Natural killer cell (primary cell): ENCODE measurements around the gene TAMM41. TPM values are rescaled to one million over a fixed set of nuclear protein-coding genes. Genes with fewer than 3 reads are reported as not detected.

Experiments used
- ATAC-seq, 3 donors: fragments of 150-1000 bp in 2 of 3; fragments of 200-7000 bp in 1 of 3; cut with Tn5 transposase; 1 replicate in 1 of 3; 2 replicates in 2 of 3; pipeline ENCODE4 v1.10.0; 2021; ENCODE audit warnings: mild to moderate bottlenecking in 2 of 3, moderate library complexity in 2 of 3
- DNase-seq, 2 donors: peaks; one replicate each; pipeline versions ENCODE4 v3.0.0 to v3.0.0-alpha.2; 2013 to 2021; ENCODE audit warnings: mixed read lengths in 1 of 2
- H3K27ac ChIP-seq: one replicate; pipeline ENCODE4 v1.5.1; 2013; ENCODE audit warnings: mild to moderate bottlenecking, low read length
- H3K27me3 ChIP-seq: one replicate; pipeline ENCODE4 v1.6.1; 2013; ENCODE audit warnings: low read length; ENCODE audit not compliant: control insufficient read depth, insufficient read depth
- H3K36me3 ChIP-seq: one replicate; pipeline ENCODE4 v1.6.1; 2013; ENCODE audit warnings: low read length; ENCODE audit not compliant: control insufficient read depth, insufficient read depth
- H3K4me1 ChIP-seq: one replicate; pipeline ENCODE4 v1.6.1; 2013; ENCODE audit warnings: low read length; ENCODE audit not compliant: control insufficient read depth, insufficient read depth
- H3K4me3 ChIP-seq: one replicate; pipeline ENCODE4 v1.5.1; 2013; ENCODE audit warnings: low read length
- H3K9me3 ChIP-seq: one replicate; pipeline ENCODE4 v1.6.1; 2013; ENCODE audit warnings: low read length; ENCODE audit not compliant: control insufficient read depth, insufficient read depth
- H3K27ac Mint-ChIP-seq, 2 donors: one replicate each; pipeline ENCODE4 v1.8.0; 2022; ENCODE audit warnings: mild to moderate bottlenecking in 2 of 2, mixed read lengths in 2 of 2, moderate library complexity in 1 of 2
- H3K27me3 Mint-ChIP-seq, 2 donors: one replicate each; pipeline ENCODE4 v1.8.0; 2022; ENCODE audit warnings: low read depth in 2 of 2, mixed read lengths in 2 of 2
- H3K36me3 Mint-ChIP-seq: one replicate; pipeline ENCODE4 v1.8.0; 2022; ENCODE audit warnings: mixed read lengths
- H3K4me1 Mint-ChIP-seq, 2 donors: one replicate each; pipeline ENCODE4 v1.8.0; 2022; ENCODE audit warnings: mixed read lengths in 2 of 2
- H3K4me3 Mint-ChIP-seq: one replicate; pipeline ENCODE4 v1.8.0; 2022; ENCODE audit warnings: mild to moderate bottlenecking, moderate library complexity, mixed read lengths
- H3K9me3 Mint-ChIP-seq, 2 donors: one replicate each; pipeline ENCODE4 v1.8.0; 2022; ENCODE audit warnings: mixed read lengths in 2 of 2
- CTCF ChIP-seq: fragments of 200-600 bp; IDR thresholded peaks from one replicate; pipeline ENCODE4 v1.8.0; 2022; ENCODE audit warnings: antibody characterized with exemption
- WGBS: methylation state at CpG from one replicate; pipeline ENCODE4 v1.1.7; 2013; ENCODE audit warnings: missing lambda C conversion rate; ENCODE audit not compliant: insufficient coverage; 5-methylcytosine and 5-hydroxymethylcytosine counted together
- intact Hi-C: fragments of 100-400 bp; cut with micrococcal nuclease; formaldehyde crosslinking; loops from one replicate; pipeline ENCODE4 v1.14.2; 2022
- total RNA-seq, 4 donors: library from RNA; stranded (reverse); fragments of 120-200 nt in 1 of 4; gene quantifications; one replicate each; pipeline versions ENCODE4 v1.2.3 to v1.2.4, GENCODE V29; 2013 to 2022

Gene TAMM41
- total RNA-seq, 3 donors from 2014 or later (not counting 1 experiment from before 2014, with no cell fraction given) = 17.9 to 25.8 (median 23.2) TPM

DNA sequence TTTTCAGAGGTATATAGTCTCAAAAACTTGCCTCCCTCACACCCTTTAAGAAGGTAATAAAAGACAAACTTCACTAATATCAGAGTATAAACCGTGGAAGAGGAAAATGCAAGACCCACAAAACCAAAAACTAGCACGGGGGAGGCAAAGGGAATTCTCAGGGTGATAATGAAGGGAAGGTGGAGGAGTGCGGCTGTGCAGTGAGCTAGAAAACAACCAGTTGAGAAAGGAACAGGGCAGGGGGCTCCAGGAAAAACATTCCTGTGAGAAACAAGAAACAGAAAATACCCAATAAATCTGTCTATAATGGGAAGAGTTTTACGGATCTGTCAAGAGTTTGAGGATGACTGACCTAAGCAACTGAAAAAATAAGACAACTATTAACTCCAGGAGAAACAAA is 31.6 kb downstream of the TAMM41 start:
- ATAC-seq = no peak
- Mint-ChIP-seq H3K4me3 (no peak overlapping the region), H3K36me3 (peaks cover 29% of the 10 kb centered on the region), H3K9me3 (no peaks in the 10 kb centered on the region), H3K4me1 (no peaks in the 10 kb centered on the region), H3K27ac (no peak overlapping the region), H3K27me3 (no peaks in the 10 kb centered on the region)
- DNase-seq = no peak
- 100% methylated on average over 2 of the region's 4 CpGs for WGBS
- H3K4me1 ChIP-seq = no peaks in the 10 kb centered on the region
- TF ChIP-seq CTCF = no peak
- H3K9me3 ChIP-seq = no peaks in the 10 kb centered on the region
- no peak overlapping the region for H3K4me3 ChIP-seq
- intact Hi-C loops = no loop called here
- H3K27me3 ChIP-seq = no peaks in the 10 kb centered on the region
- H3K27ac ChIP-seq = no peak overlapping the region
- peaks cover 30% of the 10 kb centered on the region for H3K36me3 ChIP-seq

- no peaks in the 10 kb centered on the region for H3K9me3 Mint-ChIP-seq
- WGBS = 94% methylated on average over 6 of the region's 6 CpGs
- Histone ChIP-seq H3K36me3 (peaks cover 33% of the 10 kb centered on the region), H3K4me3 (no peak overlapping the region), H3K27me3 (no peaks in the 10 kb centered on the region), H3K4me1 (no peaks in the 10 kb centered on the region), H3K9me3 (no peaks in the 10 kb centered on the region), H3K27ac (no peak overlapping the region)
- no peaks in the 10 kb centered on the region for H3K27me3 Mint-ChIP-seq
- H3K4me3 Mint-ChIP-seq = no peak overlapping the region
- peaks cover 28% of the 10 kb centered on the region for H3K36me3 Mint-ChIP-seq
- ATAC-seq (no peak), DNase-seq (no peak)
- H3K27ac Mint-ChIP-seq = no peak overlapping the region
- TF ChIP-seq CTCF = no peak
- intact Hi-C loops = no loop called here
- H3K4me1 Mint-ChIP-seq = no peaks in the 10 kb centered on the region
Observed at GRCh38 chr3:11814663-11815062, 32.0 kb downstream of the TAMM41 start.

DNA sequence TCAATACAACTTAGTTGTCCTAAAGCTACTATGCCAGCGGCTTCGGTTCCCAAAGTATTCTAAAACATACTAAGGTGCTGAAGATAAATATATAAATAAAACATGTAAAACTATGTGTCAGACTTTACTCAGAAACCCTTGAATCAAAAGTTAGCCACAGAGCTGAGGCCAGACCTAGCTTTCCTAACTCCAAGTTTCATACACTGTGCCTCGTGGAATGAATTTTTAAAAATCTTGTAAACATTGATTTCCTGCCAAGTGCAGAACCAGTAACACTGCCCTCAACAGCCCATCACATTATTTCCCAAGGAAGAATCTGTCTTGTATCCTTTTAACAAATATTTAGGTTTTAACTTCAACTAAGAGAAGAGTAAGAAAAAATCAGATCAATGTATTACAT is 36.4 kb downstream of the TAMM41 start:
- peaks cover 58% of the 10 kb centered on the region for H3K36me3 ChIP-seq
- Mint-ChIP-seq H3K4me1 (no peaks in the 10 kb centered on the region), H3K27ac (no peak overlapping the region), H3K9me3 (no peaks in the 10 kb centered on the region), H3K36me3 (peaks cover 46% of the 10 kb centered on the region), H3K4me3 (no peak overlapping the region), H3K27me3 (no peaks in the 10 kb centered on the region)
- ATAC-seq (no peak), DNase-seq (no peak)
- no peaks in the 10 kb centered on the region for H3K9me3 ChIP-seq
- intact Hi-C loops = no loop called here
- no peak overlapping the region for H3K4me3 ChIP-seq
- no peak overlapping the region for H3K27ac ChIP-seq
- no peaks in the 10 kb centered on the region for H3K27me3 ChIP-seq
- WGBS = 86% methylated on average over 1 of the region's 3 CpGs
- no peak for TF ChIP-seq CTCF
- H3K4me1 ChIP-seq = no peaks in the 10 kb centered on the region

GRCh38 chr3:11808231-11808630 is 38.5 kb downstream of the TAMM41 start:
- Histone ChIP-seq H3K27me3 (no peaks in the 10 kb centered on the region), H3K9me3 (no peaks in the 10 kb centered on the region), H3K4me3 (no peak overlapping the region), H3K4me1 (no peaks in the 10 kb centered on the region), H3K27ac (no peak overlapping the region), H3K36me3 (peaks cover 52% of the 10 kb centered on the region)
- ATAC-seq = no peak
- H3K4me1 Mint-ChIP-seq = no peaks in the 10 kb centered on the region
- intact Hi-C loops = loop anchor here (10.0 kb wide), 1 partner anchor 153 kb away; no protein-coding TSS in a partner anchor
- no peaks in the 10 kb centered on the region for H3K9me3 Mint-ChIP-seq
- no peak for TF ChIP-seq CTCF
- H3K4me3 Mint-ChIP-seq = no peak overlapping the region
- peaks cover 36% of the 10 kb centered on the region for H3K36me3 Mint-ChIP-seq
- WGBS = 94% methylated on average over 9 of the region's 9 CpGs
- no peaks in the 10 kb centered on the region for H3K27me3 Mint-ChIP-seq
- no peak overlapping the region for H3K27ac Mint-ChIP-seq
- DNase-seq = no peak
